IPS-20b (cell line): ENCODE measurements around the gene CRTAC1.

ENCODE experiments used
- H3K27ac ChIP-seq: one replicate; pipeline ENCODE4 v1.5.1; 2013; ENCODE audit warnings: low read length
- H3K27me3 ChIP-seq: 2 replicates; pipeline ENCODE4 v1.6.1; 2013; ENCODE audit warnings: mild to moderate bottlenecking, low read length, inconsistent platforms; ENCODE audit not compliant: insufficient read depth
- H3K36me3 ChIP-seq: 2 replicates; pipeline ENCODE4 v1.6.1; 2013; ENCODE audit warnings: low read depth, mild to moderate bottlenecking, inconsistent platforms, low read length, moderate library complexity; ENCODE audit not compliant: insufficient read depth
- H3K4me1 ChIP-seq: 2 replicates; pipeline ENCODE4 v1.6.1; 2013; ENCODE audit warnings: mild to moderate bottlenecking, control low read depth, inconsistent platforms, low read length, moderate library complexity; ENCODE audit not compliant: insufficient read depth
- H3K4me3 ChIP-seq: 2 replicates; pipeline ENCODE4 v1.5.1; 2013; ENCODE audit warnings: mild to moderate bottlenecking, low read length, inconsistent platforms
- H3K9ac ChIP-seq: 2 replicates; pipeline ENCODE4 v1.6.1; 2013; ENCODE audit warnings: low read depth, mild to moderate bottlenecking, inconsistent platforms, low read length, moderate library complexity
- H3K9me3 ChIP-seq: 2 replicates; pipeline ENCODE4 v1.6.1; 2013; ENCODE audit warnings: mild to moderate bottlenecking, low read depth, low read length, inconsistent platforms; ENCODE audit not compliant: insufficient read depth

CRTAC1 gene

DNA sequence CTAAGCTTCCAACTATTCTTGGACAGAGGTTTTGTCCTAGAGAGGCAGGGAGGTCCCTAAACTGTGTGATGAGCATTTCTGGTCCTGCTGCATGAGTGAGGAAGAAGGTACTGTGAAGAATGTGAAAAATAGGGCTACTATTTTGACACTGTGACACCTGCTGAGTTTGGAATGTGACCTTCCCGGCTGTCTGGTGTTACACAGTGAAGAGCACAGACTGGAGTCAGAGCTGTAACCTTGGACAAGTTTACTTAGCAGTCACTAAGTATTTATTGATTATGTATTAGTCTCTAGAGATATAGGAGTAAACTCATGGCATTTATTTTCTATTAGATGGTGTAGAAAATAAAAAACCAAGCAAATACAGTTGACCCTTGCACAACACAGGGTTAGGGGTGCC, 168.5 kb downstream of the CRTAC1 start:
- no peaks in the 10 kb centered on the region; the same call in 1 of the 2 replicates for H3K27me3 ChIP-seq
- no peaks in the 10 kb centered on the region for H3K9me3 ChIP-seq
- H3K27ac ChIP-seq, result no peak overlapping the region
- H3K4me3 ChIP-seq, result 0 out of 2 replicates have a peak overlapping the region, but pooled peaks have one; percentile 17
- H3K36me3 ChIP-seq, result no peaks in the 10 kb centered on the region
- H3K9ac ChIP-seq, result no peak overlapping the region
- peaks cover 18% of the 10 kb centered on the region for H3K4me1 ChIP-seq

DNA sequence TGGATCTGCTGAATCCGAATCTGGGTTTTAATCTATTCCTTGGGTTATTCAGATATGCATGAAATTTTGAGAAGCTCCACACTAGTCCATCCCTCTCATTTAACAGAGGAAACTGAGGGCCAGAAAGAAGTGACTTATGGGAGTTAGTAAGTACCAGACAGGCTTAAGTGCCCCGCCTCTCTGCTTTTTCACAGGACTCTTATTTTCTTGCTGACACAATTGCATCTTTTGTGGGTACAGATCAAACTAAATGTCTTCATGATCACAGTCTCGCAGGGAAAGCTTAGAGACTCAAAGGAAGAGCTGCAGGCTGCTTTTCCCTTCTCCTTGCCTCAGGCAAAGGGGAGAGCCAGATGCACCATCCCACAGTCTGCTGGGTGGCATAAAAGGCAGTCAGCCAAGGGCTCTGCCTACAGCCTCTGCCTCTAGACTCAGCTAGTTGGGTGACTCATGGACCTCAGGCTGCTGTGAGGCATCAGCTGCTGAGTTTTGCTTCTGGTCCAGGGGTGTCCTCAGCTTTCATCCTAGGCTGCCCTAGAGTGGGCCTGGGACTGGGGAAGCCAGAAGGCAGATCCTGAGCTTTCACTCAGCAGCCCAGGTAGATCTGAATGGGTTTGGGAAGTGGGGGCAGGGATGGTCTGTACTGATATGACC, 169.2 kb downstream of the CRTAC1 start:
- Histone ChIP-seq H3K4me3 (no peak overlapping the region), H3K27ac (no peak overlapping the region), H3K36me3 (no peaks in the 10 kb centered on the region), H3K4me1 (peaks cover 18% of the 10 kb centered on the region), H3K9me3 (no peaks in the 10 kb centered on the region), H3K9ac (no peak overlapping the region), H3K27me3 (no peaks in the 10 kb centered on the region; the same call in 1 of the 2 replicates)

DNA sequence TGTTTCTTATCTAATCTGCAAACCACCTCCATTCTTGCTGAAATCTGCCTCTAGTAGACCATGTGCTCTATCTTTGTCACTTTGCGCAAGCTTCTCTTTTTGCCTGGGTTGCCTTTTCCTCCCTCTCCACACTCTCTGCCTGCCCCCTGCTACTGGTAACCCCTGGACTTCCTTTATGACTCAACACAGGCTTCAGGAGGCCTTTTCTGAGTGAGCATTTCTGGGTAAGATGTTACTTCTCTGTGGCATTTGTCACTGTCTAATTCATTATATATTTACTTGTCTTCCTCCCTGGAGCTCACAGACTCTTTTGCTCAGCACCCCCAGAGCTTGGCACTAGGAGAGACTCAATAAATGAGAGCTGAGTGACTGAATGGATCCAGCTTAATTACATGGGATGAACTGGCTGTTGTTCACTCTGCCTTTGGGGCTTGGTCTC, 172.4 kb downstream of the CRTAC1 start:
- H3K4me1 ChIP-seq, result peaks cover 18% of the 10 kb centered on the region
- no peaks in the 10 kb centered on the region for H3K36me3 ChIP-seq
- H3K4me3 ChIP-seq, result no peak overlapping the region
- H3K9ac ChIP-seq, result no peak overlapping the region
- H3K27me3 ChIP-seq, result peaks cover 23% of the 10 kb centered on the region
- no peaks in the 10 kb centered on the region for H3K9me3 ChIP-seq
- H3K27ac ChIP-seq, result no peak overlapping the region

DNA sequence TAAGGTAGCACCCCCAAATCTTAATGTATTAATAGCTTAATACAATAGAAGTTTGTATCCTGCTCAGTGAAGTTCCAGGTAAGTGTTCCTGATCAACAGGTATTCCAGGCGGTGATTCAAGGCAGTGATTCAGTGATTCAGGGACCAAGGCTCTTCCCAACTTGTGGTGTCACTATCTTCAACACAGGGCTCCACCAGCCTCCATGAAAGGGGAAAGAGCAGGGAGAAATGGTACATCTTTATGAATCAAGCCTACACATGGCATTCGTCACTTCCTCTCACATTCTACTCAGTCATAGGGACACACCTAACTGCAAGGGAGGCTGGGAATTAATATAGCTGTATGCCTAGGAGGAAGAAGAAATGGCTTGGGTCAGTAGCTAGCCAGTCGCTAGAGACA, 175.7 kb downstream of the CRTAC1 start:
- H3K9ac ChIP-seq, result no peak overlapping the region
- no peak overlapping the region for H3K27ac ChIP-seq
- H3K36me3 ChIP-seq, result no peaks in the 10 kb centered on the region
- no peak overlapping the region for H3K4me3 ChIP-seq
- 0 out of 2 replicates have a peak, but pooled peaks cover 3% of the 10 kb centered on the region for H3K4me1 ChIP-seq
- H3K9me3 ChIP-seq, result no peaks in the 10 kb centered on the region
- peaks cover 51% of the 10 kb centered on the region for H3K27me3 ChIP-seq

DNA sequence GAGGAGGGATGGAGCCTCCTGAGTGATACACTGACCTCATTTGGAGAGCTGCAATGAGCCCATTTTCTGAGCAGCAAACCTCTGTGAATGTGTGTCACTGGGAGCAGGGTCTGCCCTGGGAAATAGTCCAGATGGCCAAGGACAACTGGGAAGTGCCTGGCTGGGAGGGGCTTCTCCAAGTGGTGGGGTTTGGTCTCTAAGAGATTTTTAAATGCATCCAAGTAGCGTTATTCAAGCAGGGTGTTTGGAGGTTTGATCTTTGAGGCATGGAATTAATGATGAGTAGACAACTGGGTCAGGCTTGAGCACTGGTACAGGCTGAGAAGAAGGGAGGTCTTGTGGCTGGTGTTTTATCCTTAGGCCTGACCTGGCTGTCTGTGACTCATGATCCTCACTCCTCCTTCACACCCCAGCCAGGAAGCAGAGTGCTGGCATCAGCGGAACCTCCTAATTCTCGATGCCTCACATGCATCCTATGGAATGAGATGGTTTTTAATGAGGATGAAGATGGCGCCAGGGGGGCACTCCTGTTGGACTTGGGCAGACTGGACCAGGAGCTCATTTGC, 177.5 kb downstream of the CRTAC1 start:
- no peaks in the 10 kb centered on the region for H3K9me3 ChIP-seq
- no peak overlapping the region for H3K9ac ChIP-seq
- H3K27me3 ChIP-seq, result peaks cover 67% of the 10 kb centered on the region
- no peak overlapping the region for H3K27ac ChIP-seq
- H3K4me1 ChIP-seq, result 0 out of 2 replicates have a peak, but pooled peaks cover 3% of the 10 kb centered on the region
- H3K4me3 ChIP-seq, result no peak overlapping the region
- no peaks in the 10 kb centered on the region for H3K36me3 ChIP-seq

DNA sequence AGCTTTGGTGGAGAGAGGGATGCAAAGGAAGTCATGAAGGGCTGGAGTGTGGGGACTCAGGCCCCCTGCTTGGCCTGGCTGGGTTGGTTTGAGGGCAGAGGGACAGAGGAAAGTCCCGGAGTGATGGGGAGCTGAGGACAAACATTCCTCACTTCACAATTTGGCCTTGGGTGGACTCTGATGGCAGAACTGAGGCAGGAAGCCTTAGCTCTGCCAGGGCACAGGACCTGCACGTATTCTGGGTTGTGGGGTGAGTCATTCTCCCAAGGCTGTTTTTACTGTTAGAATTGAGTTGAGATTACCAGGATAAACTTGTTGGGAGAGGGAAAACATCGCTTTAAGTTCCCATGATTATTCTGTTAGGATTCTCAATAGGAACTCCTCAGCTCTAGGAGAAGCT, 178.1 kb downstream of the CRTAC1 start:
- H3K36me3 ChIP-seq, result no peaks in the 10 kb centered on the region
- H3K4me3 ChIP-seq, result no peak overlapping the region
- H3K27me3 ChIP-seq, result peaks cover 68% of the 10 kb centered on the region
- H3K27ac ChIP-seq, result no peak overlapping the region
- no peak overlapping the region for H3K9ac ChIP-seq
- H3K4me1 ChIP-seq, result 0 out of 2 replicates have a peak, but pooled peaks cover 3% of the 10 kb centered on the region
- H3K9me3 ChIP-seq, result no peaks in the 10 kb centered on the region

DNA sequence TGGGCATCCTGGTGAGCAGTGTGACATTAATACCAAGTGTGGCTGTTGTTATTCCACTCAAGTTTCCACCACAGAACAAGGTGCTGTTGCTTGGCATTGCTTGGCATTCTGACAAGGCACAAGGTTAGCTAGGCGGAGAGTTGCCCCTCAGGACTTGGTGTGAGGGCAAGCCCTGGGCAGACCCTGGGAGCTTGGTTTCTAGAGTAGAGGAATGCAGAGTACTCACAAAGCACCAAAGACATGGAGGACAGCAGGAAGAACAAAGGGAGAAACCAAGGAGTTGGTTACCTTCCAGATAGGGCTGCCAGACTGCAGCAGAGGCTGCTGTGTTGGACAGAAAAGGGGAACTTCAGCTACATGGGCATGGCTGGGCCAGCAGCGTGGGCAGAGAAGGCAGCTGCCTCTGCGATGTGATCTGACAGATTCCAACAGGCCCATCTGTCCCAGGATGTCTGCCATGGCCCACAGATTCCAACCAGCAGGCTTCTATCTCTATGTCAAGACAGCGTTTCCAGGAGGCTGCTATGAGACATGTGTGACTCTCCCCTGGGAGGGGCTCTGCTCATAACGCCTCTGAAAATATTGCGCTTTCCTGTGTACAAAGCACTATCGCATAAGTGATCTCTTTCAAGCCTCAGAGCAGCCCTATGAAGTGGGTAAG, 178.9 kb downstream of the CRTAC1 start:
- Histone ChIP-seq H3K9me3 (no peaks in the 10 kb centered on the region), H3K36me3 (no peaks in the 10 kb centered on the region), H3K9ac (no peak overlapping the region), H3K27me3 (peaks cover 74% of the 10 kb centered on the region), H3K4me1 (0 out of 2 replicates have a peak, but pooled peaks cover 3% of the 10 kb centered on the region), H3K4me3 (no peak overlapping the region), H3K27ac (no peak overlapping the region)

DNA sequence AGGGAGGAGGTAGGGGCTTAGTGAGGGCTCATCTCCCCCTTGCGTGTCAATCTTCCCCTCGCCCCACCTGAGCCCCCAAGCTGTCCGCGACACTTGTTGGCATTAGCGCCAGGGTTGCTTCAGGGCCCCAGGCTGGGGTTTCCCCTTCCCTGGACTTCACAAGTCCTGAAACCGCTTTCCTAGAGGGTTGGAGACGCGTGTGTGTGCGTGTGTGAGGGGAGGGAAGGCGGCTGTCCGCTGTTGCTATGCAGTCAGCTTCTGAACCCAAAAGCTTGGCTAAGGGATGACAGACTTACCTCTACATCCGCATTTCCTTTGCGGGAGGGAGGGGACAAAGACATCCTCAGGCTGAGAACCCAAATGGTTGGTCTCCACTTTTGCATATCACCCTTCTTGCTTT, 180.0 kb downstream of the CRTAC1 start:
- Histone ChIP-seq H3K36me3 (no peaks in the 10 kb centered on the region), H3K9ac (no peak overlapping the region), H3K9me3 (no peaks in the 10 kb centered on the region), H3K4me1 (0 out of 2 replicates have a peak, but pooled peaks cover 3% of the 10 kb centered on the region), H3K4me3 (peak overlapping the region; percentile 51; the same call in 1 of the 2 replicates), H3K27me3 (peaks cover 78% of the 10 kb centered on the region), H3K27ac (no peak overlapping the region)

DNA sequence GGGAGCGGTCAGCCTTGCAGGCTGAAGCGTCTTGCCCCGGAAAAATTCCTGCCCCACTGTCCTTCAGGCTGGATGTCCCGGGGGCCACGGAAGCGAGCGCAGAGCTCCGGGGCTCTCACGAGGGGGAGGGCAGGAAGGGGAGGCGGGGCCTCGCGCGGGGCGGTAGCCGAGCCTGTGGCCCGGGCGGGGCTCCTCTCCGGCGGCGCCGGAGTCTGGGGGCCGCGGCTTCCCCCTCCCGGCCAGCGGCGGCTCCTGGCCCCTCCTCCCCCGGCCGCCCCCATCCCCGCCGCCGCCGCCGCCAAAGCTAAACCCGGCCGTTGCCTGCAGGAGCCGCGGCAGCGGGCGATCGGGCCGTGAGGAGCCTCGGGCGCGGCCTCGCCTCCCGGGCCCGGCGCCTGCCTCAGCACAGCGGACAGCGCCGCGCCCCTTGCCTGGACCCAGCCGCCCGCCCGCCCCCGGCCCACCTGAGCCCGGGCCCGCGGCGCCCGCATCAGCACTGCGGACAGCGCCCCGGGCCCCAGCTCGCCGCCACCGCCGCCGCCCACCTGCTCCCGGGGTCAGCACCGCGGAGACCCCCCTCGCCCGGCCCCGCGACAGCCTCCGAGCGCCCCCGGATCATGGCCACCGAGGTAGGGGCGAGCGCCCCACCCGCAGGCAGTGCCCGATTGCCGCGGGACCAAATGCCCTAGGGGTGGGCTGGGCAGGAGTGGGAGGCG, 180.6 kb downstream of the CRTAC1 start, which contains the start of gene GOLGA7B:
GOLGA7B (plus strand) TSS at position 157 of the 716 bp plus-strand sequence; CDS start at position 618, 461 bp downstream.
- H3K4me1 ChIP-seq, result 0 out of 2 replicates have a peak, but pooled peaks cover 3% of the 10 kb centered on the region
- peaks cover 72% of the 10 kb centered on the region for H3K27me3 ChIP-seq
- H3K9me3 ChIP-seq, result no peaks in the 10 kb centered on the region
- peak within 1 kb of the TSS; percentile 58 for H3K4me3 ChIP-seq
- H3K27ac ChIP-seq, result no peak within 1 kb of the TSS
- no peaks in the 10 kb centered on the region for H3K36me3 ChIP-seq
- no peak within 1 kb of the TSS for H3K9ac ChIP-seq

DNA sequence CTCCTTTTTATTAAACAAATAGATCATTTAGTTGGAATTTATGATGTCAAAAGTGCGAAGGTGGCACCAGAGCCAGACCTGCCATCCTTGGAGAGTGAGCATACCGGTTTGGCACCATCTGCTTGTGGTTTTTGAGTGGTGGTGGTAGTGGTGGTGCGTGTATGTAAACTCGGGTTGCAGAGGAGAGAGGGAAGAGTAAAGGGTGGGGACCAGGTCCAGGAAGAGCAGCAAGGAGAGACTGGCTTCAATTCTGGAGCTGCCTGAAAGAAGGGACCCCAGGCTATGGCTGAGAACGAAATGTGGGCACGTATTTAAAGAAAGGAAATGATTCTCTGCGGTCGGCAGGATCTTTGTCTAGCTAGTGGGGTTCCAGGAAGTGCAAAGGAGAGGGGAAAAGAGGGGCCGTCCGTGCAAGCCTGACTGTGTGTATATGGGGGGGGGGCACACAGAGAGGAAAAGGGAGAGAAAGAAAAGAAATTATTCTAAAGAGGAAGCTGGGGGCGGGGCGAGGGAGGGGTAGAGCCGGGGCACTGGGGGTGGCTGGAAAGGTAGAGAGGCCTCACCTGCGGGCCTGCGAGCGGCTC, 181.2 kb downstream of the CRTAC1 start:
- peaks cover 65% of the 10 kb centered on the region for H3K27me3 ChIP-seq
- H3K4me3 ChIP-seq, result peak overlapping the region; percentile 58
- H3K4me1 ChIP-seq, result 0 out of 2 replicates have a peak, but pooled peaks cover 3% of the 10 kb centered on the region
- no peaks in the 10 kb centered on the region for H3K9me3 ChIP-seq
- H3K27ac ChIP-seq, result no peak overlapping the region
- H3K36me3 ChIP-seq, result no peaks in the 10 kb centered on the region
- no peak overlapping the region for H3K9ac ChIP-seq

DNA sequence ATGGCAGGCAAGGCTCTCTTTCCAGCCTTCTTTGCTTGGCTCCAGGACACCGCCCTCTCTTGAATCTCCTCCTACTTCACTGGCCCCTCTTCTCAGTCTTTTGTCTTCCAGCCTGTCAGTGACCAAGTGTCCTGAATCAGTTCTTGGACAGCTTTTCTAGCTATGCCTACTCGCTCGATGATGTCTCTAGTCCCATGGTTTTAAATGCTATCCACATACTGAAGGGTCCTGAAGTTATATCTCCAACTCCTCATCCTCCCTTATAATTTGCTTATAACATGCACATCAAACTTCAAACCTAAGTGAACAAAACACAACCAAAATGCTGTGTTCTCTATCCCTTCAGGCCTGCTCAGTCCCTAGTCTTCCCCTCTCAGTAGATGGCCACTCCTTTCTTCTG, 185.7 kb downstream of the CRTAC1 start:
- no peak overlapping the region for H3K9ac ChIP-seq
- no peaks in the 10 kb centered on the region; the same call in 1 of the 2 replicates for H3K9me3 ChIP-seq
- no peaks in the 10 kb centered on the region for H3K4me1 ChIP-seq
- H3K36me3 ChIP-seq, result no peaks in the 10 kb centered on the region
- no peak overlapping the region for H3K4me3 ChIP-seq
- no peak overlapping the region for H3K27ac ChIP-seq
- peaks cover 30% of the 10 kb centered on the region for H3K27me3 ChIP-seq
